ENCODE measurements around the gene PAPPA2.
"Not testable (repeated sequence)": the region's sequence is repeated elsewhere in the genome, so short reads cannot be mapped to it uniquely, and the experiment has no call there.

The PAPPA2 gene, protein sequence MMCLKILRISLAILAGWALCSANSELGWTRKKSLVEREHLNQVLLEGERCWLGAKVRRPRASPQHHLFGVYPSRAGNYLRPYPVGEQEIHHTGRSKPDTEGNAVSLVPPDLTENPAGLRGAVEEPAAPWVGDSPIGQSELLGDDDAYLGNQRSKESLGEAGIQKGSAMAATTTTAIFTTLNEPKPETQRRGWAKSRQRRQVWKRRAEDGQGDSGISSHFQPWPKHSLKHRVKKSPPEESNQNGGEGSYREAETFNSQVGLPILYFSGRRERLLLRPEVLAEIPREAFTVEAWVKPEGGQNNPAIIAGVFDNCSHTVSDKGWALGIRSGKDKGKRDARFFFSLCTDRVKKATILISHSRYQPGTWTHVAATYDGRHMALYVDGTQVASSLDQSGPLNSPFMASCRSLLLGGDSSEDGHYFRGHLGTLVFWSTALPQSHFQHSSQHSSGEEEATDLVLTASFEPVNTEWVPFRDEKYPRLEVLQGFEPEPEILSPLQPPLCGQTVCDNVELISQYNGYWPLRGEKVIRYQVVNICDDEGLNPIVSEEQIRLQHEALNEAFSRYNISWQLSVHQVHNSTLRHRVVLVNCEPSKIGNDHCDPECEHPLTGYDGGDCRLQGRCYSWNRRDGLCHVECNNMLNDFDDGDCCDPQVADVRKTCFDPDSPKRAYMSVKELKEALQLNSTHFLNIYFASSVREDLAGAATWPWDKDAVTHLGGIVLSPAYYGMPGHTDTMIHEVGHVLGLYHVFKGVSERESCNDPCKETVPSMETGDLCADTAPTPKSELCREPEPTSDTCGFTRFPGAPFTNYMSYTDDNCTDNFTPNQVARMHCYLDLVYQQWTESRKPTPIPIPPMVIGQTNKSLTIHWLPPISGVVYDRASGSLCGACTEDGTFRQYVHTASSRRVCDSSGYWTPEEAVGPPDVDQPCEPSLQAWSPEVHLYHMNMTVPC (N-terminal part only)

DNA sequence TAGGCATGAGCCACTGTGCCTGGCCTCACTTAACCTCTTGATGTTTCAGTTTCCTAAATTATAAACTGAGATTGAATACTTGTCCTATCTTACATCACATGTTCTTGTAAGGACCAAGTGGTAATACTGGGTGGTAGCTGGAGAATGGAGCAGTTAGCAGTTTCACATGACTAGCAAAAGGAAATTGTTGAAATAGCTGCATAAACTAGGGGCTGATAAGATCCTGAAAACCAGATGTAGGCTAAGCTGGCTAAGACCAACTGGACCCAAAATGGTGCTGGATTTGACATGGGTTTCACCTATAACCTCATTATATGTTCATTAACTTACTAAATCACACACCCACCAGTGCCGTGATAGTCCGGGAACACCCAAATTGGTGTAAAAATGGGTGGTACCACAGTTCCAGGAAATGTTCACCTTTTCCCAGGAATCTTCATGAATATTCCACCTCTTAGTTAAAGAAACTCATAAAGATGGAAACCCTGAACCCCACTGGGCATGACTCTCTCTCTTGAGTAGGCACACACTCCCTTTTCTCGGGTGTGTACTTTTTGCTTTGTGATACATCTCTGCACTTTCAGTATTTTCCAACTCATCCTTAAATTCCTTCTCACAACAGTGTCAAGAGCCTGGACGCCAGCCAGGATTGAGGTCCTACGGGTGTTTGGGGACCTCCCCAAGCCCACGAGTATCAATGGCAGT is at the start of gene PAPPA2:
PAPPA2 (plus strand) TSS at position 502 of the 705 bp plus-strand sequence. CDS start 93,148 bp downstream, outside the sequence.
- no peak for DNase-seq (ENCODE audit: low spot score)

DNA sequence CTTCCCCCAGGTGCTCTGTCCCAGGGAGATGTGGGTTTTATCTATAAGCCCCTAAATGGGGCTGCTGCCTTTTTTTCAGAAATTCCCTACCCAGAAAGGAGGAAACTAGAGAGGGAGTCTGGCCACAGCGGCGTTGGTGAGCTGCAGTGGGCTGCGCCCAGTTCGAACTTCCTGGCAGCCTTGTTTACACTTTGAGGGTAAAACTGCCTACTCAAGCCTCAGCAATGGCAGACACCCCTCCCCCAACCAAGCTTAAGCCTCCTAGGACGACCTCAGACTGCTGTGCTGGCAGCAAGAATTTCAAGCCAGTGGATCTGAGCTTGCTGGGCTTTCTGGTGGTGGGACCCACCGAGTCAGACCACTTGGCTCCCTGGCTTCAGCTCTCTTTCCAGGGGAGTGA is 46.2 kb upstream of the PAPPA2 start:
- no peak for DNase-seq (ENCODE audit: low spot score)

DNA sequence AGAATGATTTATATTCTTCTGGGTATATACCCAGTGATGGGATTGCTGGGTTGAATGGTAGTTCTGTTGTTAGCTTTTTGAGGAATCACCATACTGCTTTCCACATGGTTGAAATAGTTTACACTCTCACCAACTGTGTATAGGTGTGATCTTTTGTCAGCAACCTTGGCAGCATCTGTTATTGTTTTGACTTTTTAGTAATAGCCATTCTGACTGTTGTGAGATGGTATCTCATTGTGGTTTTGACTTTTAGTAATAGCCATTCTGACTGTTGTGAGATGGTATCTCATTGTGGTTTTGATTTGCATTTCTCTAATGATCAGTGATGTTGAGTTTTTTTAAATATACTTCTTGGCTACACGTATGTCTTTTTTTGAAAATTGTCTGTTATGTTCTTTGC is 43.4 kb upstream of the PAPPA2 start:
- DNase-seq (ENCODE audit: low spot score) = not testable (repeated sequence)

DNA sequence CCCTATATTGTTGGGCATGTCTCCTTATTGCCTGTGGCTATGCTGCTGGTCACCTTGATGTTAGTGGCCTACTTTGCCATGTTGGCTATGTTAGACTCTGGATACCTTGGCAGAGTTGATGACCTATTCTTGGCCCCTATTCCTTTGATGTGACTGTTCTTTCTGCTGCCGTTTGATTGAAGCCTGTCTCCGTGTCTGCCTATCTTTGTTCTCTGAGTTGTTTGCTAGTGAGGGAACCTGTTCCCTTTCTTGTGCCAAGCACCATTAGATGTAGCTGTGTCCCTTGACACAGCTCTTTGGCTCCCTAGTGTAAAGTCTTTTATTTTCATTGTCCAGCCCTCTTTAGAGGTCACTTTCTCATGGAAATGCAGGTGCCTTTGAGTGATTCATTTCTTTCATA is 28.7 kb upstream of the PAPPA2 start:
- no peak for DNase-seq (ENCODE audit: low spot score)

DNA sequence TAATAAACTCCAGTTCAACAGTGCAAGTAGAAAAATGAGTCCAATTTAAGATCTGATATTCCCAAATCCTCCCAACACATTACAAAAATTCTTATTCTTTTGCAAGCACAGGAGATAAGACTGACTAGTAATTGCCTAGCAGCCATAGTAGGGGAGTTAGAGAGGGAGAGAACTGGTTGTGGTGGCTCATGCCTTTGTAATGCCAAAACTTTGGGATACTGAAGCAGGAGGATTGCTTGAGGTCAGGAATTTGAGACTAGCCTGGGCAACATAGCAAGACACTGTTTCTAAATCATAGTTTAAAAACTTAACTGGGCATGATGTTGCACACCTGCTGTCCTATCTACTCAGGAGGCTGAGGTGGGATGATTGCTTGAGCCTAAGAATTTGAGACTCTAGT is 26.7 kb upstream of the PAPPA2 start:
- no peak for DNase-seq (ENCODE audit: low spot score)

DNA sequence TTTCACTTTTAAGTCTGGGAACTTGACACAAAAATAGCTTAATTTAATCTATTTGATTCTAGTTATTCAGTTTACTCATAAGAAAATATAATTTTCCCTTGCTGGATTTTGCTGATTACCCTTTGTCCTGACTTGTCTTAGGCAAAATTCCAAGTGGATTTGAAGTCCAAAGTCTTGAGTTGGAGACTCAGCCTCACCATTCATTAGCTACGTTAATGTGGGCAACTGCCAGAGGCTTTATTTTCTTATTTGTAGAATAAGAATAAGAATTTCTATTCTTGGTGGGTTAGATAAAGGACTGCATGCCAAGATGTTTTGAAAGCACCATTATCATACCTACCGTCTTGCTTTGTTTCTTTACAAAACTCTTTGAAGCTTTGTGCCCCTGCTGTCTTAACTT is 22.8 kb upstream of the PAPPA2 start:
- DNase-seq (ENCODE audit: low spot score) = no peak

DNA sequence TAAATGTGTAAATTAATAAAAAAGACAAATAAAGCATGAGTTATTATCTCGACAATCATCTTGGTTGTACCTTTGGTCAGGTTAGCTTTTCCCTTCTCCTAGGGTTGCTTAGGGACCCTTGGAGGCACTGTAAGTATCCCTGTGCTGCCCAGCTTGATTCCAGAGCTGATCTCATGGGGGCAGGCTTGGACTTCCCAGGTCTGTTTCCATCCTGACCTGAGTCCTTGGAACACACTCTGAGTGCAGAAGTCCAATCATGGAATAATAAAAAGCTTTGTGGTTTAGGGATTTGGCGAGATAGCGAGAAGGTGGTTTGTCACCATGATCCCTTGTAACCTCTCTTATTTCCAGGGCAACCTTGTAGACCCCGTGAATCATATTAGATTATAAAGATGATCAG is 18.7 kb upstream of the PAPPA2 start:
- no peak for DNase-seq (ENCODE audit: low spot score)

DNA sequence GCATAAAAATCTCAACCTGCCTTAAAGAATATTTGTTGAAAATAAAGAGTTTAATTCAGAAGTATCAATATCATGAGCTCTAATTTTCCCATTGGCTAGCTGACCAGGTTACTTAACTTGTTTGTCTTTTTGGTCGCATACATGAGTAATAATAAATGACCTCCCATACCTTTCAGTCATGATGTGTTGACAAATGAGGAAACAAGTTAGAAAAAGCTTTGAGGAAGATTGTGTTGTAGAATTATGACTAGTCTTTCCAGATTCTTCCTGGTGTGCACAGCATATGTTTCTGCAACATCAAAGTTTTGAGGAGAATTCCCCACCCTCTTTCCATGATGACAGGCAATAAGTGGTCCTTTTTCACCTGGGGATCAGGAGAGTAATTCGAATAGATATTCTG is 17.6 kb upstream of the PAPPA2 start:
- DNase-seq (ENCODE audit: low spot score) = no peak

DNA sequence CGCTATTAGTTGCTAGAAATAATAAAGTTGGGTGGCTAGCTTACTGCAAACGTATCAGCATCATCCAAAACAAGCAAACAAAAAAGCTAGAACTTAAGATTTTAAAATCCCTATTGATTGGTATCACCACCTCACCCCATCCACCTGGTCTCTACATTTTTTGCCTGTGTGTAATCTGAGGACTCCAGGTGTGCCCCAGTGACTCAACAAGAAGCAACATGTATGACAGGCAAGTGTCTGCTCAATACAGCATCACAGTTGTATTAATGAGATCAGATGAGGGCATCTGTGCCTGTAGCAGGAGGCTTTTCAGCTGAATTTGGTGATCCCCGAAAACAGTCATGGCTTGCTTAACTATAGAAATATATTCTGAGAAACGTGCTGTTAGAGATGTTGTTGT is 14.6 kb upstream of the PAPPA2 start:
- DNase-seq (ENCODE audit: low spot score) = no peak

DNA sequence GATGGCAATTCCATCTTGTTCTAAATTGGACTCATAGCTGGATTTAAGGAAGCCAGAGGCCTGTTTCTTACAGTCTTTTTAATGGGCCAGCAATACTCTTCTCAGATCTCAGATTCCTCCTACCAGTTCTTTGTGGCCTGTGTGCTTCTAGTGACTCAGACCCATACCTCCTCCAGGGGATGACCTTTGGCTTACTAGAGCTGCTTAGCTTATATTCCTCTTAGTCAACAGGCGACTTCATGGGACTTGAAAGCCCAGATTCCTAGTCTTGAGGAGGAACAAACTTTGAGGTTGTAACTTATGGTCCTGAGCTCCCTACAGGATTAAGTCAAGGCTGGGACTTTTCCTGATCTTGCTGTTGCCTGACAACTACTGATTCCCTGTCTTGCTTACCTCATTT is 12.4 kb upstream of the PAPPA2 start:
- no peak for DNase-seq (ENCODE audit: low spot score)

DNA sequence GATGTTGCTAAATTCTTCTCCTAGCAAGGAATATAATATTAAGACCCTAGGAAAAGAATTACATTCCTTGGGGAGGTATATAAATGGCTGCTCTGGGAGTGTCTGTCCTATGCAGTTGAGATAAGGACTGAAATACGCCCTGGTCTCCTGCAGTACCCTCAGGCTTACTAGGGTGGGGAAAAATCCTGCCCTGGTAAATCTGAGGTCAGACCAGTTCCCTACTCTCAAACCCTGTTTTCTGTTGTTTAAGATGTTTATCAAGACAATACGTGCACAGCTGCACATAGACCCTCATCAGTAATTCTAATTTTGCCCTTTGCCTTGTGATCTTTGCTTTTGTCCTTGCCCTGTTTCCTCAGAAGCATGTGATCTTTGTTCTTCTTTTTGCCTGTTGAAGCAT is 11.2 kb upstream of the PAPPA2 start:
- not testable (repeated sequence) for DNase-seq (ENCODE audit: low spot score)

DNA sequence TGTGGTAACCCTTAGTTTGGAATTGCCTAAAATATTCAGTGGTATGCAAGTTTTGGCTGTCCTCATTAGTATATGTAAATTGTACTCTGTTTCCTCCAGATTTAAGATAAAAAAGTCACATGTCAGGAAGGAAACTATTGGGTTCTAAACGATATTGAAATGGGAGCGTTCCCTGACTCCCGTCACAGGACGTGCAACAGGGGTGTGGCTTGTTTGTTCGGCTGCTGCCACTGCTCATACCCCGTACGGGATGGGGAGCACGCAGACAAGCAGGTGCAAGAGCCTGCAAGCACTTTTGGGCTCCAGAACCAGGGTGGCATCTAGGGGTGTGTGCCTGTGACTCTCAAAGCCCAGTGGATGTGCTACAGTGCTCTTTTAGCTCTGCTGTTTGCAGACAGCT is 6.2 kb upstream of the PAPPA2 start:
- no peak for DNase-seq (ENCODE audit: low spot score)

DNA sequence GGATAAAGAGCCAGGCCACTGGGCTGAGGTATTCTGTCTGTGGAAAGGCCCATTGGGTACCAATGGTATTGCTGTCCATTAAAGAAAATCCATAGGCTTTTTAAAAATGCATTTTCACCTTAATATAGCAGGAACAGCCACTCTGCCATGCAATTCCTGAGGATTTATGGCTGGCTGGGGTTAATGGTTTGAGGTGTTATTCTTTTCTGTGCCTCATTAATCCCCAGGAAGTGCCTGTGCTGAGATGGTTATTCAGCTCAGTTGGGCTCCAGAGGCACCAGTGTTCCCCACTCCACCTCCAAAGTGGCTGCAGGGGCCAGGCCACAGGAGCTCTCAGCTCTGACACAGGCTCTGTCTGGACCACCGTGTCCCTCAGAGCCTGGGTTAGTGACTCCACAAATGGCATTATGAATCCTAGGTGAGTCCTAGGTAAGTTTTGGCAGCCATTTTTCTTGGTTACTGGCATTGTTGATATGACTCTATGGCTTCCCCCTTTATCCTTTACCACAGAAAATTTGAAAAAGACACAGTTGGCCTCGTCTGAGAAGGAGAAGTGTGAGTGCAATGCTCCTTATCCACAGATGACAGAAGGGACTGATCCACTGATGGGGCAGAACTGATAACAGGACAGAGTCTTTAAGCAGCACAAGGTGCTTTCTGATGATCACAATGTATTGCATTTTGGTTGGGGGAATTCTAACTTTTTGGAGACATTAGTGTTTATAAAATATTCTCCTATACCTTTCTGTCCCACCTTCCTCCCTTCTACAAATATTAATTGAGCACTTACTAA is 2.2 kb upstream of the PAPPA2 start:
- no peak for DNase-seq (ENCODE audit: low spot score)

DNA sequence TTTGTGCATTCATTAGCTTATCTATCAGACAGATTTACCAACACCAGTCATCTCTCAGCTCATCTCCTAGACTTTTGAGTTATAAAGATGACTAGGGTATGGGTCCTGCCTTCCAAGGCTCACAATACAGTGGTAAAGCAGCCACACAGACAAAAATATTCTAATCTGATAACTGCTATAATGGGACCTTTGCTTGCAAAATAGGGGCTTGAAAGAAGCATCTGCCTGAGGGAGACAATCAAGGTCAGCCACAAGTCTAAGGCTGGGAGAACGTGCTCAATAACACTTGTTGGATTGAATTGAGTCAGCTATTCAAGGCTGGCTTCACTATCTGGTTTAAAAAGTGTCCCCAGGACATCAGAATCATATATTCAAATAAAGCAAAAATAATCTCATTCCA is 1.4 kb upstream of the PAPPA2 start:
- no peak for DNase-seq (ENCODE audit: low spot score)

DNA sequence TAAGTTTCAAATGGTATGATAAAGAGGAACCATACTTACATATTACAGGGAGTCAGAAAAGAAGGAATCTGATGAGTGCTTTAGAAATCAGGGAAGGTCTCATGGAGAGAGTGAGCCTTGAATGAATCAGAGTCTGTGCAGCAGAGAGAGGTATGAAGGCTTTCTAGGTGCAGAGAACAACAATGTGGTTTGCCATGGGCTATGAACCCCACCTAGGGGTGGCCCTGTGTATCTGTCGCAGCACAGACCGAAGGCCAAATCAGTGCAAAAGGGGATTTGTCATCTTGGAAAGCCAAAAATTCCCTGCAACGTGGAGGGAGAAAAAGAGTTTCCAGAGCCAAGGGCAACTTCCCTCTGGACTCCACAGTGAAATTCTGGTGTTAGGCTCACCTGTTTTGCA is 3.5 kb downstream of the PAPPA2 start:
- no peak for DNase-seq (ENCODE audit: low spot score)

DNA sequence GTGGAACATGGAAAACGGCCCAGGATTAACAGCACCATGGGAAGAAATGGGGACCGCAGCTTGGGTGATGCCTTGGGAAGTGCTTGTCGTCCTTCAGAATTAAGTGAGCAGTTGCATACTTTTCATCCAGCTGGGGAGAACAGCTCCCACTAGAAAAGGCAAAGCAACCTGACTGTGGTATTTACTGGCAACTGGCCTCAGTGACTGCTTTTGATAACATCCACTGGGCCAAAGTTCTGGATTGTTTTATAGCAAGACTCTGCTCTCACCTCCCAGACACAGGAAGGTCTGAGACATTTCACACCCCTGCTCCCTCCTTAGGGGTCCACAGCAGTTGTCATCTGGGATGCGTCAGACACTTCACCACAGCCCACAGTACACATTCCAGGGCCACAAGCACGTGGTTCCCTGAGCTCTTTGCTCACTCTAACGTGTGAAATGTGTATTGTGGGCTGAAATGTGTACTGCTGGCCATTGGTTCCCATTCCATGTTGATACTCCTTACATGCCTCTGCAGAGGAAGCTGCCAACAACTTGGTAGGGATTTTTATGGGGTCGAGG is 6.6 kb downstream of the PAPPA2 start:
- DNase-seq (ENCODE audit: low spot score) = no peak

DNA sequence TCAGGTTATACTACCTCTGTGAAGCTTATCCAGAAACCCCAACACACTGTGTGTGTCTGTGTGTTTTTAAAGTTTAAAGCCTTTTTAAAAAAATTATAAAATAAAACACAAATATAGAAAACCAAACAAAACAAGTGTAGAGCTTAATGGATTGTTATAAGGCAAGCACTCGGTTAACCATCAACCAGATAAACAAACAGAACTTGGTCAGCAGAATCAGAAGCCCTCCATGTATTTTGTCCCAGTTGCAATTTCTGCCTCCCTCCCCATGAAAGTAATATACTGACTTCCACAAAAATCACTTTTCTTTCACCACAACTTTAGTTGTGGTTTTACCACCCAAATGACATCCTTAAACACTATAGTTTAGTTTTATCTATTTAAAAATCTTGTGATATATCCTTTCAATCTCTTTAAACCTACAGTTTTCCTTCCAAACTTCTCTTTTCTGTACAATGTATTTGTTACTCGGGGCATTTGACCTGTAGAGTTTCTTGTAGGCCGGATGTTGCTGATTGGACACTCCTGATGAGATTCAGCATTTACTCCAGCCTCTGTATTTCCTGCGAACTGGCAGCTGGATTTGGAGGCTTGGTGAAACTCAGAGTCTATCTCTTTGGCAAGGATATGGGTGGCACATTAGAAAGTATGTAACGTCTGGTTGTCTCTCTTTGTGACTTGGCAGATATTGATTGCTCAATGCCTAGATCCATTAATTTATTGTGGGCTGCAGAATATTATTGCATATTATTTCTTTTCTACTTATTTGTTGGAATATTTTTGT is 8.6 kb downstream of the PAPPA2 start:
- DNase-seq (ENCODE audit: low spot score) = no peak

DNA sequence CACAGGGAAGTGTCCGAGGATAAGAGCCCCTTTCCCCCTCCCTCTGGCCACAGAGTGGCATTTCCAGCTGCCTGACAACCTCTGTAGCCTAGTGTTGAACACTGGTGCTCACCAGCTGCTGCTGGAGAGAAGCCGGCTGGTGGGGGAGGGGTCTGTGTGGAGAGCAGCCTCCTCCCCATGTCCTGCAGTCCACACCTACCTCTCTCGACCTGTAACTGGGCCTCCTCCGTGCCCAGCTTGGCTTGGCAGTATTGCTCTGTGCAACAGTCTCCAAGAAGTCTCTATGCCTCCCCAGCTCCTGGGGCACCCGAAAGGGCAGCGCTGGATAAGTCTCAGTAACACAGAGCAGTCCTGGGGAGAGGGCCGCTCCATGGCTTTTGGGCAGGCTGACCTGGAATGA is 17.0 kb downstream of the PAPPA2 start:
- no peak for DNase-seq (ENCODE audit: low spot score)

DNA sequence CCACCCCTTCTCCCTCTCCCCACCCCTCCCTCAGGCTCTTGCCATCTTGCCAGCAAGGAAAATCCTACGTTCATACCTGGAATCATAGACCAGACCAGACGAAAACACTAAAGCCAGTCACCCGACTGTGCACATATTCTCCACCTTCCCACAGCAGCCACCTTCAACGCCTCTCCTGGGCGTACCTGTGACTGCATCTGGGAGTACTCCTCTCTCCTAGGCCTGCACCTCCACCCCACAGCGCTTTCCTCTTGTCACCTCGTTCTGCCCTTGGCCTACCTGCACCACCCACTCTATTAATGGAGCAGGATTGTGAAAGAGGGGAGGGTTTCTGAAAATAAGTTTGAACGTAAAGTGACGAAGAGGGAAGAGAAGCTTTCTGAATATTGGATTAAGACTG is 17.8 kb downstream of the PAPPA2 start:
- no peak for DNase-seq (ENCODE audit: low spot score)

DNA sequence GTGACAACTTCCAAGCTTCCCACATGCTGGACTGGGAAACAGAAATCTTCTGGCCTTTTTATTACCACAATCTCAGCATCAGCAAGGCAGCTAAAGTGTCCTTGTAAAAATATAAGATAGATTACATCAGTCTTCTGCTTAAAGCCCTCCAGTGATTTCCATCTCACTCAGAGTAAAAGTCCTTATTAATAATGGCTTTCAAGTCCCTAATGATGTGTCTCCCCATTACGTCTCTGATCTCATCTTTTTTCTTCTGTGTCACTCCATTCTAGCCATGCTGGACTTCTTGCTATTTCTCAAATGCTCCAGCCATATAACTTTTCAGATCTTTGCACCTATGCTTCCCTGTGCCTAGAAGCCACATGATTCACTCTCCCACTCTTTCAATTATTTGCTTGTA is 22.1 kb downstream of the PAPPA2 start:
- no peak for DNase-seq (ENCODE audit: low spot score)

DNA sequence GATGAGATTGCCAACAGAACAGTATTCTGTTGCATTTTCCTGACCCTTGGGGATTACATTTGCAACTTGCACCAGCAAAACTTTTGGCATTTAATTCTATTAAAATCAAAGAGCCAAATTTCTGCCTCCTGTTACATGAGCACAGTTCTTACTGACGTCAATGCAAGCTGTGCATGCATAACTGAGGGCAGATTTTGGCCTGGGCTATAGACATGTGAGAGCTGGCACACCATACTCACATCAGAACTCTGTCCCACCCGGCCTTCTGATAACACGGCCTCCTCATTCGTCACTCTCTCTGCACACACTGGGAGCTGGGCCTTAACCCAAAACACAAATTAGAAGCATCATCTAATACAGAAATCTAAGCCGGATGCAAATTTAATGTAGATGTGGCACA is 31.5 kb downstream of the PAPPA2 start:
- no peak for DNase-seq (ENCODE audit: low spot score)

Measured in hematopoietic multipotent progenitor cell treated with erythropoietin and hydrocortisone succinate and interleukin-3 and kit ligand, for 15 days (in vitro differentiated cells).